HUES64 (cell line): ENCODE data around the gene SEMA3G.
A peak's percentile ranks its signal among the peaks of the same experiment; 100 is the strongest.

Source experiments
- H3K27ac ChIP-seq: 2 replicates; pipeline ENCODE4 v1.7.0; 2013; ENCODE audit warnings: low read depth, low read length, inconsistent platforms
- H3K27me3 ChIP-seq: 2 replicates; pipeline ENCODE4 v1.6.1; 2013; ENCODE audit warnings: mild to moderate bottlenecking, low read length; ENCODE audit not compliant: insufficient read depth
- H3K36me3 ChIP-seq: 2 replicates; pipeline ENCODE4 v1.6.1; 2013; ENCODE audit warnings: mild to moderate bottlenecking, low read length; ENCODE audit not compliant: insufficient read depth
- H3K4me1 ChIP-seq: 2 replicates; pipeline ENCODE4 v1.6.1; 2013; ENCODE audit warnings: mild to moderate bottlenecking, low read length, moderate library complexity; ENCODE audit not compliant: insufficient read depth
- H3K4me3 ChIP-seq: 2 replicates; pipeline ENCODE4 v1.5.1; 2013; ENCODE audit warnings: mild to moderate bottlenecking, low read length, moderate library complexity
- H3K9ac ChIP-seq: 2 replicates; pipeline ENCODE4 v1.6.1; 2013; ENCODE audit warnings: mild to moderate bottlenecking, low read depth, low read length
- H3K9me3 ChIP-seq: 2 replicates; pipeline ENCODE4 v1.6.1; 2013; ENCODE audit warnings: low read depth, low read length; ENCODE audit not compliant: insufficient read depth
- WGBS: fragments of 150-250, 120-280 bp; methylation state at CpG from one replicate; pipeline ENCODE4 v1.1.7; 2013; ENCODE audit warnings: missing lambda C conversion rate; 5-methylcytosine and 5-hydroxymethylcytosine counted together

The SEMA3G gene

DNA sequence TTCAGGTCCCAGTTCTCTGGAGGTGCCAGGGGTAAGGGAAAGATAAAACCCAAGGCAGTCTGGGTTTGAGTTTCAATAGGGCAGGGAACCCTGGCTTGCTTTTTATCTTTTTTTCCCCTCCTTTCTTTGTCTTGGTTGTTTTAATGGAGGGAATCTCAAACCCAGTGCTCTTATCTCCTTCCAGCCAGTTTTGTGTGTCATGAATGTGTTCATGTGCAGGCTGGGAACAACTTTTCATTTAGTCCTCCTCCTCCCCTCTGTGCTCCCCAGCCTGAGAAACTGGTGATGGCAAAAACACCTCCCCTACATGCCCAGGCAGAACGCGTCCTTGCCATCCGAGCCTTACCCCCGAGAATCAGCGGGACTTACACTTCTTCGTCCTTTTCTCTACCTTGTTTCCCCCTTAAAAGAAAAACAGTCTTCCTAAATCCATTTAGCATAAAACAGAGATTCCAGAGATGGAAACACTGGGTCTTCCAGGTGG lies 10.9 kb downstream of the SEMA3G start:
- no peaks in the 10 kb centered on the region for H3K4me1 ChIP-seq
- H3K9me3 ChIP-seq = no peaks in the 10 kb centered on the region
- WGBS = 90% methylated on average over 6 of the region's 6 CpGs
- H3K36me3 ChIP-seq = no peaks in the 10 kb centered on the region
- no peaks in the 10 kb centered on the region for H3K27me3 ChIP-seq
- no peak overlapping the region for H3K27ac ChIP-seq
- no peak overlapping the region for H3K4me3 ChIP-seq
- H3K9ac ChIP-seq = no peak overlapping the region

DNA sequence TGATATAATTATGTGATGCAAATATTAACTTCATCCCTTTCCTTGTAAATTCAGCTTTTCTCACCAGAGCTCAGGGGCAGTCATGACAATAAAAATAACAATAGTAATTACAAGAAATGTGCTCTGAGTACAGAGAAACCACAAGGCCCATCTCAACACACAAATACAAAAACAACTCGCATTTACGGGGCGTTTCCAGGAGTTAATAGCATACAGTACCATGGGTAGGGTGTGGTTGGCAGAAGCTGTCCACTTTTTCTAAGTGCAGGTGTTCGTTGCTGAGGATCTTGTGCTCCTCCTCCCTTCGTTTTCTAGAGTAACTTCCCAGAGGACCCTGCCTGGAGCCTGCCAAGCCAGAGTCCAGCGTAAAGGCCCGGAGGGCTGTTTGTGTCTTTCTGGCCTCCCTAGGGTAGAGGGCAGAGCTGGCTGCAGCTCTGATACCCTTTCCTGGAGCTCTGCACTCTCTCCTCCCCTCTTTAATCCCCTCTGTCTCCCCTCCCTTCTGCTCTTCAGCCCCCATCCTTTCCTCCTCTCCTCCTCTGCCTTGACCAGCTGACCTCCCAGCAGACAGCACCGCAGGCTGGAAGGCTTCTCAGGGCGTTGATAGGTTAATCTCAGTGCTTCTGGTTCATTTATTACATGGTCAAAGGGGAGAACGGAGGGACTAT lies 11.4 kb downstream of the SEMA3G start:
- no peaks in the 10 kb centered on the region for H3K36me3 ChIP-seq
- H3K4me1 ChIP-seq = no peaks in the 10 kb centered on the region
- WGBS = 84% methylated on average over 10 of the region's 10 CpGs
- no peaks in the 10 kb centered on the region for H3K9me3 ChIP-seq
- no peaks in the 10 kb centered on the region for H3K27me3 ChIP-seq
- H3K27ac ChIP-seq = no peak overlapping the region
- H3K9ac ChIP-seq = no peak overlapping the region
- no peak overlapping the region for H3K4me3 ChIP-seq

DNA sequence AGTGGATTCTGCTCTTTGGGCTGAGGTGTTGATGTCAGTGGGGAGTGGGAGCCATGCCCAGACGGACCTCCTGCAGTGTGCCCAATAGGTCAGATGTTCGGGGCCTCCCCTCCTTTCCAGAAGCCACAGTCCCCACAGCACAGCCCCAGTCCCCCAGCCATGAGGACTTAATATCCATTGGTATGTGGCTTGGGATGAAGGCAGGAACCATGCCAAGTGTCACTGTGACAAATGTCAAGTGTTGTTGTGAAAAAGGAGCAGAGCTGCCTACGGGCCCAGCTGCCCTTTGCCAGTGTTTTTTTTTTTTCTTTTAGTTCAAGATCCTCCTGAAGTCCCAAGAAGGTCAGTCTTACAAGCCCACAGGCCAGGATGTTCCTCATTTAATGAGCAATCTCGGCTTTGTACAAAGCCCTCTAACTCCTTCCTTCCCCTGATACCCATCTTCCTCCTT lies 12.2 kb downstream of the SEMA3G start:
- no peak overlapping the region for H3K27ac ChIP-seq
- no peak overlapping the region for H3K9ac ChIP-seq
- H3K4me1 ChIP-seq = no peaks in the 10 kb centered on the region
- H3K9me3 ChIP-seq = no peaks in the 10 kb centered on the region
- 96% methylated on average over 4 of the region's 4 CpGs for WGBS
- no peak overlapping the region for H3K4me3 ChIP-seq
- H3K27me3 ChIP-seq = no peaks in the 10 kb centered on the region
- H3K36me3 ChIP-seq = no peaks in the 10 kb centered on the region

DNA sequence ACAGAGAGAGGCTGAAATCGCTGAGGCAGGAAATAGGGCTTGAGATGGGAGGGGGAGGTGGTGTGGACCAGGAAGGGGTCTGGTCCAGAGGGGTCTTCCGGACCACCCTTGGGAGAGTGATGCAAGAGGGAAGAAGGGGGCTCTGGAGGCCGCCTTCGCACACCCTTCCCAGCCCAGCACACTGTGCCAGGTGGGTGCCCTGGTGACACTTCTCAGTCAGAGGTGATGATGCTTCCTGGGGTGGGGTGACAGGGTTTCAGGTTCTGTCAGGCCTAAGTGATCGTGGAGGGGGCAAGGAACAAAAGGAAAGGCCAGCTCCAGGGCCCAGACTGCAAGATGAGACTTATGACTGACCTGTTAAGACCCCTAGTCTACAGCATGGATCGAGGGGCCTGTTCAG lies 12.7 kb downstream of the SEMA3G start:
- 90% methylated on average over 6 of the region's 6 CpGs for WGBS
- Histone ChIP-seq H3K36me3 (no peaks in the 10 kb centered on the region), H3K27ac (no peak overlapping the region), H3K27me3 (no peaks in the 10 kb centered on the region), H3K9me3 (no peaks in the 10 kb centered on the region), H3K9ac (no peak overlapping the region), H3K4me1 (no peaks in the 10 kb centered on the region), H3K4me3 (no peak overlapping the region)

DNA sequence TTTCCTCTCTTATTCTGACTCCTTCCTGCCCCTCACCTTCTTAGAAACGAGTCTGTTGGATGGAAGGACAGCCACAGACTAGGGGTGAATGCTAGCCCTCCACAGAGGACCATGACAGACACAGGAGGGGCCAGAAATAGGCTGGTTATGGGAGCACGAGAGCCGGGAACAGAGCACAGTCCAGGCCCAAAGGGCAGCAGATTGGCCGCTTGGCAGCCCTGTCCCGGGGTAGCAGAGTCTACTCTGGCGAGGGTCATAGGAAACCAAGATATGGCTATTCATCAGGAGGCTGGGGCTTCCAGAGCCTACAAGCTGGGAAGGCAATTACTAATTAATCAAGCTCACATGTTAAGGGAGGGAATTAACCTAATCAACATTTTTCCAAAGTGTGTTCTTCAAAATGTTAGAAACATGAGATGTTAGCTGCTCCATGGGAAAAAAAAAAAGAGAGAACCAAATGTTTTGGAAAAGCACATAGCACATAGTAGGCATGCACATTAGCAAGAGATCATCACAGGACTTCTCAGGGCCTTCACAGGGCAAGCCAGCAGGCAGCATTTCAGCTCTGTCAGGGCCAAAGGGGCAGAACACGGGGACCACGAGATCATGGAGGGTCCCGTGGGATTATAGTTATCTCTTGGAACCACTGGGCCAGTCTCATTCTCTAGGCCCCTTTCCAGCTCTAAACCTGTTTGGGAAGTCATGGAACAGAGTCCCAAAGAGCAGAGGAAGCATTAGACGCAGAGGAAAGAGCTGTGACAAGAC lies 13.3 kb downstream of the SEMA3G start:
- Histone ChIP-seq H3K9ac (0 out of 2 replicates have a peak overlapping the region, but pooled peaks have one; percentile 10), H3K27ac (no peak overlapping the region)

DNA sequence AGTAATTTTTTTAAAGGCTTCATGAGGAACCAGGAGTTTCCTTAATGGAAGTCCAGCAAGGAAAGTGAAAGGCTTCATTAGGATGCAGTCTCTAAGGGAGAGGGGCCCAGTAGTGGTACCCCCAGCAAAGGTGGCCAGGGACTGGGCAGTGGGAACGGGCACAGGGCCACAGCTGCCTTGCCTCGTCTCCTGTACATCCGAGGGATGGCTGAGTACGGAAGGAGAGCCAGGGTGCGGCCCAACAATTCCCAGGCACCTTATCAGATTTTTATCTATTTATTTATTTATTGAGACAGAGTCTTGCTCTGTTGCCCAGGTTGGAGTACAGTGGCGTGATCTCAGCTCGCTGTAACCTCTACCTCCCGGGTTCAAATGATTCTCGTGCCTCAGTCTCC lies 14.5 kb downstream of the SEMA3G start:
- Histone ChIP-seq H3K27me3 (no peaks in the 10 kb centered on the region), H3K9me3 (no peaks in the 10 kb centered on the region), H3K36me3 (no peaks in the 10 kb centered on the region), H3K27ac (no peak overlapping the region), H3K9ac (no peak overlapping the region), H3K4me3 (no peak overlapping the region), H3K4me1 (no peaks in the 10 kb centered on the region)
- 96% methylated on average over 9 of the region's 9 CpGs for WGBS

More for the DNA sequence above, 13.3 kb downstream of the SEMA3G start:
- H3K27me3 ChIP-seq = no peaks in the 10 kb centered on the region
- no peaks in the 10 kb centered on the region for H3K36me3 ChIP-seq
- WGBS = 89% methylated on average over 10 of the region's 10 CpGs
- no peaks in the 10 kb centered on the region for H3K4me1 ChIP-seq
- H3K4me3 ChIP-seq = no peak overlapping the region
- no peaks in the 10 kb centered on the region for H3K9me3 ChIP-seq

DNA sequence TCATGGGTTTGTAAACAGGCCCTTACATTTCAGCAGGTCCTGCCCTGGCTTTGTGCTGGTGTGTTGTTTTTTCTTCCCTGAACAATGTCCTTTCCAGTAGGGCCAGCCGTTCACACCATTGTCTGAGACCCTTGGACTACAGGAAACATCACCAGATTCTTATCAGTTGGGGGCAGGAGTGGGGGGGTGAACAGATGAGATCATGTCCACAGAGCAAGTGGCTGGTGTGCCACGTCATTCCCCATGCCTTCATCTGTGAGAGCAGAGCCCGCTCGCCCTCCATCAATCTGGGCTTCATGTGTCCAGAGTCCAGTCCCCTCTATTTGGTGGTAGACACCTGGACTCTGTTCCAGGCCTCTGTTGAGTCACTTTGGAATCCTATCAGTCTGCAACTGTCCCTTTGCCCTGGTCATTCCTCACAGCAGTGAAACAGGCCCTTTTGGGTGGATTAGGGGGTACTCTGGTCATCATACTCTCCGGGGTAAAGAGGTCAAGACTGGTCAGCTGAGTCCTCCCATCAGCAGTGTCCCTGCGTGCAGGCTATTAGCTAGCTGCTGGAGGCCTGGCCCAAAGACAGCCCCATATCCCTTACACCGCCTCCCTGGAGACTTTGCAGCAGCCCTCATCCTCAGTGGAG lies 15.0 kb downstream of the SEMA3G start:
- Histone ChIP-seq H3K36me3 (no peaks in the 10 kb centered on the region), H3K9ac (no peak overlapping the region), H3K4me1 (no peaks in the 10 kb centered on the region), H3K9me3 (no peaks in the 10 kb centered on the region), H3K27ac (no peak overlapping the region; the same call in 1 of the 2 replicates), H3K4me3 (no peak overlapping the region), H3K27me3 (no peaks in the 10 kb centered on the region)
- 90% methylated on average over 7 of the region's 7 CpGs for WGBS

DNA sequence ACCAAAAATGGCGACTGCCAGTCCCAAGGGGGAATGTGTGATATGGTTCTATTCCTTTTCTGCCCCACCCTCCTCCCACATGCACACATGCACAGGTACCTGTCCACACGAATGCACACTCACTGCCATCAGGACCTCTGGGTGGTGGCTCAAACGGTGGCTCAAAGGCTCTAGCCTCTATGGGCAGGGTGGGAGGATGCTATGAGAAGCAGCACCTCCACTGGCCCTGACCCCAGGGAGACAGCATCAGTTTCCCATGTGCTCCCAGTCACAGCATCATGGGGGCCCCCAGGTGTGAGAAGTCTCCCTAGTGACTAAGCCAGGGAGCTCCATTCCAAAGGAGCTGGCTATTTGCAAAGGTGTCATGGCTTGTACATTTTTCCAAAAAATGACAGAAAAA lies 15.9 kb downstream of the SEMA3G start:
- Histone ChIP-seq H3K4me1 (no peaks in the 10 kb centered on the region), H3K9me3 (no peaks in the 10 kb centered on the region), H3K36me3 (no peaks in the 10 kb centered on the region), H3K9ac (no peak overlapping the region), H3K4me3 (no peak overlapping the region), H3K27ac (no peak overlapping the region), H3K27me3 (no peaks in the 10 kb centered on the region)
- 86% methylated on average over 2 of the region's 3 CpGs for WGBS

DNA sequence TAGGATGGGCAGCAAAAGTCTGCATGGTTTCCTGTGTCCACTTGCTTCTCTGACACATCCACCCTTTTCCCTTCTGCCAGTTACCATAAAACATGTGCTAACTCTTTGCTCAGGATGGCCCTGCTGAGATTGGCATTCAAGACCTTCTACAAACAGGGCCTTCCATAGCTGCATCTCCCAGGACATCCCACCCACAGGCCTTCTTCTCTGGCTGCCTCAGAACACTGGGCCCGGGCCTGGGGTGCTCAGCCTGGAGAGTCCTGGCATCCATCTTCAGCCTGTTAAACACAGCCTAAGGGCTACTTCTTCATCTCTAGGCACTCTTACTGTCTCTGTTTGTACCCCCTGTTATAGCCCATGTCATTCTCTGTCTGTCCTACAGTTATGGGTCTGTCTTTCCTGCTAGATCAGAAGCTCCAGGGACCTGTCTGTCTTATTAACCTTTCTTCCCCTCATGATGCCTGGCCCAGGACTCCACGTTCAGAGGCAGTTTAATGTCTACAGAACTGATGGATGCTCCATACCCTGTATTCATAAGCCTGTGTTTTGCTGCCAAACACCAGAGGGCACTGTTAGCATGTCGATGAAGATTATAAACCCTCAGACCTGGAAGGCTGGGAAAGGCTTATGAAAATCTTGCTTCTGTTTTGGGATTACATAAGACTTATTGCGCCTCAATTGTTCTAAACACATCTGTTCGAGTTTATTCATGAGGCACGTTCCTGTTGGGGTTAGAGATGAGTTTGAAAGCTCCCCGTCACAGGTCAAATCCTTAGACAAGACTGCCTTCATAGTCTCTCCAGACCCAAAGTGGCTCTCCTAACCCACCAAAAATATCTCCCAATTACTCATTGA lies 16.5 kb downstream of the SEMA3G start:
- Histone ChIP-seq H3K9me3 (no peaks in the 10 kb centered on the region), H3K4me3 (no peak overlapping the region), H3K27me3 (no peaks in the 10 kb centered on the region), H3K9ac (no peak overlapping the region), H3K4me1 (no peaks in the 10 kb centered on the region), H3K36me3 (no peaks in the 10 kb centered on the region), H3K27ac (no peak overlapping the region)
- WGBS = 39% methylated on average over 7 of the region's 7 CpGs

DNA sequence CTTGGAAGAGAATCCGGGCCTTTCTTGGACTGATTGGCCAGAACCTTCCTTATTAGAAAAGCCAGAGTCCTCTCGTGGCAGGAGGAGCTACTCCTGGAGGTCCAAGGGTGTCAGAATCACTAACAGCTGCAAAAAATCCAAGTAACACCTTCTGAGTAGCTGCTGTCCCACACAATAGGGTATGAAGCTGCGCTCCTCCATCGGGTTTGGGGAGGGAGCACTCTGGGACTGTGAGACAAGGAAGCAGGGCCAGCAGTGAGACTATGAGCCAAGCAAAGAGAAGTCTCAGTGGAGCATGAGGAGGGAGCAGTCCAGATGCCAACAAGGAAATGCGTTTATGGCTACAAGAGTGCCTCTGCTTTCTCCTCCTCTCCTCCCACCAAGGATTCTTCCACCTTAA lies 21.7 kb downstream of the SEMA3G start:
- H3K27ac ChIP-seq = no peak overlapping the region
- no peaks in the 10 kb centered on the region for H3K9me3 ChIP-seq
- H3K27me3 ChIP-seq = no peaks in the 10 kb centered on the region
- H3K9ac ChIP-seq = no peak overlapping the region
- no peaks in the 10 kb centered on the region for H3K36me3 ChIP-seq
- no peaks in the 10 kb centered on the region for H3K4me1 ChIP-seq
- no peak overlapping the region for H3K4me3 ChIP-seq
- WGBS = 70% methylated on average over 5 of the region's 5 CpGs
